ENCODE results near the gene ECE2.

DNA sequence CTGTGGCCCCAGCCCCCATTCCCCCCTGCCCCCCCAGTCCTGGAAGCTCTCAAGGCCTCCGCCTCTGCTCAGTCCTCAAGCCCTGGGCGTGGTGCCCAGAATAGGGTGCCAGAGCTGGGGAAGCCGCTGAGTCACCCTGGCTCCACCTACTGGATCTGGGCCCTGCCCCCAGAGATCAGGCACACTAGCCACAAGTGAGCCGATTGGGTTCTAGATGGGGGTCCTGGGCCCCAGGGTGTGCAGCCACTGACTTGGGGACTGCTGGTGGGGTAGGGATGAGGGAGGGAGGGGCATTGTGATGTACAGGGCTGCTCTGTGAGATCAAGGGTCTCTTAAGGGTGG, 44.3 kb downstream of the ECE2 start:
- TF ChIP-seq, protein P1, sequence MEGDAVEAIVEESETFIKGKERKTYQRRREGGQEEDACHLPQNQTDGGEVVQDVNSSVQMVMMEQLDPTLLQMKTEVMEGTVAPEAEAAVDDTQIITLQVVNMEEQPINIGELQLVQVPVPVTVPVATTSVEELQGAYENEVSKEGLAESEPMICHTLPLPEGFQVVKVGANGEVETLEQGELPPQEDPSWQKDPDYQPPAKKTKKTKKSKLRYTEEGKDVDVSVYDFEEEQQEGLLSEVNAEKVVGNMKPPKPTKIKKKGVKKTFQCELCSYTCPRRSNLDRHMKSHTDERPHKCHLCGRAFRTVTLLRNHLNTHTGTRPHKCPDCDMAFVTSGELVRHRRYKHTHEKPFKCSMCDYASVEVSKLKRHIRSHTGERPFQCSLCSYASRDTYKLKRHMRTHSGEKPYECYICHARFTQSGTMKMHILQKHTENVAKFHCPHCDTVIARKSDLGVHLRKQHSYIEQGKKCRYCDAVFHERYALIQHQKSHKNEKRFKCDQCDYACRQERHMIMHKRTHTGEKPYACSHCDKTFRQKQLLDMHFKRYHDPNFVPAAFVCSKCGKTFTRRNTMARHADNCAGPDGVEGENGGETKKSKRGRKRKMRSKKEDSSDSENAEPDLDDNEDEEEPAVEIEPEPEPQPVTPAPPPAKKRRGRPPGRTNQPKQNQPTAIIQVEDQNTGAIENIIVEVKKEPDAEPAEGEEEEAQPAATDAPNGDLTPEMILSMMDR (IDR thresholded peaks at IDR 0.05): no peak
- no peak for TF ChIP-seq REST (IDR thresholded peaks at IDR 0.05; ENCODE audit: insufficient read depth in 1 of 2, low read depth in 2 of 2, low read length in 1 of 2)
